Transverse colon (tissue), 4 donors: ENCODE measurements around the gene TYW1. TPM values are rescaled to one million over a fixed set of nuclear protein-coding genes. Genes with fewer than 3 reads are reported as not detected.
"Not testable (repeated sequence)": the region's sequence is repeated elsewhere in the genome, so short reads cannot be mapped to it uniquely, and the experiment has no call there.

Experiments used
- DNase-seq: peaks from one replicate; pipeline ENCODE4 v3.0.0-alpha.2; 2019
- H3K27ac ChIP-seq, 4 donors: fragments of 200-600 bp; sonication (generic); 2 replicates each; pipeline ENCODE4 v1.5.1; 2016 to 2018; ENCODE audit warnings: inconsistent platforms in 4 of 4
- H3K27me3 ChIP-seq: fragments of 200-600 bp; sonication (generic); 2 replicates; pipeline ENCODE4 v1.5.1; 2017; ENCODE audit warnings: inconsistent platforms
- H3K36me3 ChIP-seq, 4 donors: fragments of 200-600 bp; sonication (generic); 2 replicates each; pipeline ENCODE4 v1.5.1; 2017 to 2019; ENCODE audit warnings: inconsistent platforms in 4 of 4
- H3K4me1 ChIP-seq, 4 donors: fragments of 200-600 bp; sonication (generic); 2 replicates each; pipeline ENCODE4 v1.5.1; 2017 to 2020; ENCODE audit warnings: inconsistent platforms in 4 of 4
- H3K4me3 ChIP-seq, 4 donors: fragments of 200-600 bp; sonication (generic); 1 replicate in 1 of 4; 2 replicates in 3 of 4; pipeline versions ENCODE4 v1.5.1 to v1.6.1; 2017 to 2019; ENCODE audit warnings: inconsistent platforms in 4 of 4
- H3K9me3 ChIP-seq, 2 donors: fragments of 200-600 bp; sonication (generic); 2 replicates each; pipeline ENCODE4 v1.5.1; 2017 to 2019; ENCODE audit warnings: inconsistent platforms in 2 of 2
- CTCF ChIP-seq, 5 experiments: fragments of 200-600 bp in 3 of 5; fragments of 450-650 bp in 2 of 5; sonication (generic) in 3 of 5; IDR thresholded peaks; 1 replicate in 2 of 5; 2 replicates in 3 of 5; pipeline ENCODE4 v1.5.1; 2016 to 2017; ENCODE audit warnings: antibody characterized with exemption in 5 of 5, inconsistent platforms in 3 of 5, mild to moderate bottlenecking in 2 of 5, moderate library complexity in 1 of 5
- EP300 ChIP-seq: sonication (generic); formaldehyde crosslinking; IDR thresholded peaks from one replicate; pipeline ENCODE4 v1.6.1; 2017; ENCODE audit warnings: antibody characterized with exemption, low read depth
- POLR2A ChIP-seq: fragments of 450-650 bp; IDR thresholded peaks from one replicate; pipeline ENCODE4 v1.6.1; 2016; ENCODE audit warnings: antibody characterized with exemption, mild to moderate bottlenecking, moderate library complexity
- POLR2AphosphoS5 ChIP-seq, 3 donors: sonication (generic); formaldehyde crosslinking; IDR thresholded peaks; one replicate each; pipeline ENCODE4 v1.6.1; 2016; ENCODE audit warnings: antibody characterized with exemption in 3 of 3
- WGBS, 2 donors: methylation state at CpG; one replicate each; pipeline ENCODE4 v1.1.5; 2018; ENCODE audit warnings: low coverage in 1 of 2; 5-methylcytosine and 5-hydroxymethylcytosine counted together
- in situ Hi-C, 4 donors: fragments of 200-750 bp; cut with MboI; loops; one replicate each; pipeline versions ENCODE4 v1.15.0 to v1.15.1; 2017; ENCODE audit warnings: low sequenced_read_pairs in 3 of 4, low pct_ligation_motif_present in 1 of 4, low pct_unique_long_range_greater_than_20kb in 1 of 4
- intact Hi-C: fragments of 100-400 bp; cut with DNase I; formaldehyde crosslinking; loops from one replicate; pipeline ENCODE4 v1.15.1; 2023; ENCODE audit warnings: low total_unique reads
- total RNA-seq, 4 donors: library from RNA; depleted of rRNA; stranded (reverse); fragments of >200 nt; gene quantifications; one replicate each; pipeline ENCODE4 v1.1.0, GENCODE V29; 2016

Gene TYW1
- total RNA-seq, 4 donors from 2014 or later: 24.3 to 87.8 (median 27.5) TPM

- Histone ChIP-seq H3K27me3 (no peaks in the 10 kb centered on the region), H3K27ac (no peak overlapping the region), H3K9me3 (no peaks in the 10 kb centered on the region), H3K36me3 (peaks cover 0 to 9% (median 3%) of the 10 kb centered on the region in 4 donors), H3K4me3 (no peak overlapping the region), H3K4me1 (no peaks in the 10 kb centered on the region)
- 98 to 100% methylated on average over 1 to 5 of the region's 5 CpGs for WGBS, 2 donors
- no peak for TF ChIP-seq EP300
- TF ChIP-seq POLR2A: no peak
- TF ChIP-seq CTCF (IDR thresholded peaks at IDR 0.05): no peak
- TF ChIP-seq POLR2AphosphoS5 (IDR thresholded peaks at IDR 0.05): no peak
- no peak for DNase-seq
- in situ Hi-C loops: loop anchor here in 1 of 4 donors (25.0 kb wide), 1 partner anchor 279 kb away; no protein-coding TSS in a partner anchor
- intact Hi-C loops: no loop called here
These were observed 36.6 kb downstream of the TYW1 start for GRCh38 chr7:67033251-67033650.

- in situ Hi-C loops: loop anchor here in 1 of 4 donors (25.0 kb wide), 1 partner anchor 276 kb away; no protein-coding TSS in a partner anchor
- intact Hi-C loops: not testable (repeated sequence)
These were observed 40.1 kb downstream of the TYW1 start for GRCh38 chr7:67036432-67037395.

GRCh38 chr7:67040832-67041231, 44.2 kb downstream of the TYW1 start:
- TF ChIP-seq CTCF (IDR thresholded peaks at IDR 0.05): peak in 4 of 5 experiments; percentile 30 to 41 (median 35)
- intact Hi-C loops, DNase-seq, H3K27me3 ChIP-seq, H3K4me3 ChIP-seq, H3K9me3 ChIP-seq, H3K36me3 ChIP-seq, H3K27ac ChIP-seq: not testable (repeated sequence)
- WGBS, 2 donors: 44 to 45% methylated on average over 2 of the region's 2 CpGs
- in situ Hi-C loops: loop anchor here in 1 of 4 donors (25.0 kb wide), 1 partner anchor 271 kb away; no protein-coding TSS in a partner anchor
- peaks cover 0 to 17% (median 5%) of the 10 kb centered on the region in 4 donors for H3K4me1 ChIP-seq

More at GRCh38 chr7:67036432-67037395, 40.1 kb downstream of the TYW1 start:
- not testable (repeated sequence) for H3K4me3 ChIP-seq, H3K4me1 ChIP-seq, DNase-seq, H3K9me3 ChIP-seq, H3K27ac ChIP-seq, H3K27me3 ChIP-seq, H3K36me3 ChIP-seq
- 80% methylated on average over 10 of the region's 10 CpGs; no CpG with 5 or more reads in 1 of the 2 donors for WGBS, 2 donors

- DNase-seq: peak; percentile 44
- peak; percentile 63 to 73 (median 66) for TF ChIP-seq POLR2AphosphoS5 (IDR thresholded peaks at IDR 0.05)
- intact Hi-C loops, H3K9me3 ChIP-seq, H3K4me3 ChIP-seq, H3K27me3 ChIP-seq, H3K36me3 ChIP-seq: not testable (repeated sequence)
- Histone ChIP-seq H3K27ac (peak overlapping the region; percentile 52 to 81 (median 70)), H3K4me1 (peaks cover 0 to 17% (median 5%) of the 10 kb centered on the region in 4 donors)
- in situ Hi-C loops: loop anchor here in 1 of 4 donors (25.0 kb wide), 1 partner anchor 269 kb away; no protein-coding TSS in a partner anchor
- 74 to 78% methylated on average over 5 of the region's 5 CpGs for WGBS, 2 donors
These were observed 46.3 kb downstream of the TYW1 start for GRCh38 chr7:67042781-67043558.

GRCh38 chr7:67043559-67043930, 46.9 kb downstream of the TYW1 start:
- in situ Hi-C loops: loop anchor here in 1 of 4 donors (25.0 kb wide), 1 partner anchor 269 kb away; no protein-coding TSS in a partner anchor

More at GRCh38 chr7:67043559-67043930, 46.9 kb downstream of the TYW1 start:
- Histone ChIP-seq H3K4me1 (peaks cover 0 to 17% (median 5%) of the 10 kb centered on the region in 4 donors), H3K27ac (peak overlapping the region; percentile 52 to 81 (median 70))
- H3K36me3 ChIP-seq, DNase-seq, H3K27me3 ChIP-seq, H3K9me3 ChIP-seq, intact Hi-C loops, H3K4me3 ChIP-seq: not testable (repeated sequence)
- WGBS, 2 donors: 79 to 82% methylated on average over 4 of the region's 4 CpGs
